ENCODE results near the gene FKBP11. TPM values are rescaled to one million over a fixed set of nuclear protein-coding genes. Genes with fewer than 3 reads are reported as not detected.
"Not testable (repeated sequence)": the region's sequence is repeated elsewhere in the genome, so short reads cannot be mapped to it uniquely, and the experiment has no call there.

Gene FKBP11
- total RNA-seq, 1 experiment from 2014 or later, result 21.1 TPM

DNA sequence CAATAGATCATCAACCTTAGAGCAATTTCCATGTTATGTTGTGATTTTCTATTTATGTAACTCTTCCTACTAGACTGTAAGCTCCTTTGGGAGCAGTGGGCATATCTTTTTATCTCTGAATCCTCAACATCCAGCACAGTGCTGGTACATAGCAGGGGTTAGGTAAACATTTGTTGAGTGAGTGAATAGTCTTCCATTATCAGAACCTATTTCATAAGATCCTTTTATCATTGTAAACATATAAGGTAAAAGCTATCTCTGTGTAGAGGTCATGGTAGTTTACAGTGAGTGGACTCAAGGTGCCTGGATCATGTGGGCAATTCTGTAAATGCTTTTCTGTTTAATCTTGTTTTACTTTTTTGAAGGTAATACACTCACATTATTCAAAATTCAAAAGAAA lies 15.1 kb downstream of the FKBP11 start:
- BruUV-seq (replicated peaks), result no TSS peak
- in situ Hi-C loops (cut with HindIII; ENCODE audit: low pct_unique_long_range_greater_than_20kb, low sequenced_read_pairs) (no loop called here), intact Hi-C loops (cut with micrococcal nuclease; ENCODE audit: unreplicated experiment) (no loop called here)
- Histone ChIP-seq H3K4me3 (ENCODE audit: low read depth in 2 of 2, low read length in 2 of 2) (no peak overlapping the region), H3K27me3 (ENCODE audit: control insufficient read depth, insufficient read depth, low read length) (no peaks in the 10 kb centered on the region), H3K9me3 (ENCODE audit: control insufficient read depth, insufficient read depth, low read depth, low read length) (no peaks in the 10 kb centered on the region), H3K36me3 (ENCODE audit: control insufficient read depth, insufficient read depth, low read length) (no peaks in the 10 kb centered on the region), H3K27ac (ENCODE audit: low read length) (no peak overlapping the region), H3K4me1 (ENCODE audit: control insufficient read depth, insufficient read depth, low read length) (no peaks in the 10 kb centered on the region)
- DNase-seq (ENCODE audit: low read depth, low spot score) (no peak), ATAC-seq (no peak)
- ChIA-PET CTCF (interaction anchor here (0.7 kb wide), 1 partner anchor 26 kb away, joined by 3 read pairs; no protein-coding TSS in a partner anchor), POLR2A (no interaction called here)
- no peak for TF ChIP-seq SIN3A (IDR thresholded peaks at IDR 0.05; ENCODE audit: borderline replicate concordance, insufficient read depth, low read depth, low read length)
- TF ChIP-seq POLR2AphosphoS5 (IDR thresholded peaks at IDR 0.05; ENCODE audit: low read depth, low read length), result no peak
- TF ChIP-seq, protein P1, sequence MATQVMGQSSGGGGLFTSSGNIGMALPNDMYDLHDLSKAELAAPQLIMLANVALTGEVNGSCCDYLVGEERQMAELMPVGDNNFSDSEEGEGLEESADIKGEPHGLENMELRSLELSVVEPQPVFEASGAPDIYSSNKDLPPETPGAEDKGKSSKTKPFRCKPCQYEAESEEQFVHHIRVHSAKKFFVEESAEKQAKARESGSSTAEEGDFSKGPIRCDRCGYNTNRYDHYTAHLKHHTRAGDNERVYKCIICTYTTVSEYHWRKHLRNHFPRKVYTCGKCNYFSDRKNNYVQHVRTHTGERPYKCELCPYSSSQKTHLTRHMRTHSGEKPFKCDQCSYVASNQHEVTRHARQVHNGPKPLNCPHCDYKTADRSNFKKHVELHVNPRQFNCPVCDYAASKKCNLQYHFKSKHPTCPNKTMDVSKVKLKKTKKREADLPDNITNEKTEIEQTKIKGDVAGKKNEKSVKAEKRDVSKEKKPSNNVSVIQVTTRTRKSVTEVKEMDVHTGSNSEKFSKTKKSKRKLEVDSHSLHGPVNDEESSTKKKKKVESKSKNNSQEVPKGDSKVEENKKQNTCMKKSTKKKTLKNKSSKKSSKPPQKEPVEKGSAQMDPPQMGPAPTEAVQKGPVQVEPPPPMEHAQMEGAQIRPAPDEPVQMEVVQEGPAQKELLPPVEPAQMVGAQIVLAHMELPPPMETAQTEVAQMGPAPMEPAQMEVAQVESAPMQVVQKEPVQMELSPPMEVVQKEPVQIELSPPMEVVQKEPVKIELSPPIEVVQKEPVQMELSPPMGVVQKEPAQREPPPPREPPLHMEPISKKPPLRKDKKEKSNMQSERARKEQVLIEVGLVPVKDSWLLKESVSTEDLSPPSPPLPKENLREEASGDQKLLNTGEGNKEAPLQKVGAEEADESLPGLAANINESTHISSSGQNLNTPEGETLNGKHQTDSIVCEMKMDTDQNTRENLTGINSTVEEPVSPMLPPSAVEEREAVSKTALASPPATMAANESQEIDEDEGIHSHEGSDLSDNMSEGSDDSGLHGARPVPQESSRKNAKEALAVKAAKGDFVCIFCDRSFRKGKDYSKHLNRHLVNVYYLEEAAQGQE (IDR thresholded peaks at IDR 0.05; ENCODE audit: insufficient read depth in 1 of 2, low read depth in 2 of 2, low read length in 1 of 2), result no peak
- TF ChIP-seq TCF7L2 (IDR thresholded peaks at IDR 0.05; ENCODE audit: low read depth, low read length), result no peak
- TF ChIP-seq, protein P2, sequence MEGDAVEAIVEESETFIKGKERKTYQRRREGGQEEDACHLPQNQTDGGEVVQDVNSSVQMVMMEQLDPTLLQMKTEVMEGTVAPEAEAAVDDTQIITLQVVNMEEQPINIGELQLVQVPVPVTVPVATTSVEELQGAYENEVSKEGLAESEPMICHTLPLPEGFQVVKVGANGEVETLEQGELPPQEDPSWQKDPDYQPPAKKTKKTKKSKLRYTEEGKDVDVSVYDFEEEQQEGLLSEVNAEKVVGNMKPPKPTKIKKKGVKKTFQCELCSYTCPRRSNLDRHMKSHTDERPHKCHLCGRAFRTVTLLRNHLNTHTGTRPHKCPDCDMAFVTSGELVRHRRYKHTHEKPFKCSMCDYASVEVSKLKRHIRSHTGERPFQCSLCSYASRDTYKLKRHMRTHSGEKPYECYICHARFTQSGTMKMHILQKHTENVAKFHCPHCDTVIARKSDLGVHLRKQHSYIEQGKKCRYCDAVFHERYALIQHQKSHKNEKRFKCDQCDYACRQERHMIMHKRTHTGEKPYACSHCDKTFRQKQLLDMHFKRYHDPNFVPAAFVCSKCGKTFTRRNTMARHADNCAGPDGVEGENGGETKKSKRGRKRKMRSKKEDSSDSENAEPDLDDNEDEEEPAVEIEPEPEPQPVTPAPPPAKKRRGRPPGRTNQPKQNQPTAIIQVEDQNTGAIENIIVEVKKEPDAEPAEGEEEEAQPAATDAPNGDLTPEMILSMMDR (IDR thresholded peaks at IDR 0.05), result no peak

DNA sequence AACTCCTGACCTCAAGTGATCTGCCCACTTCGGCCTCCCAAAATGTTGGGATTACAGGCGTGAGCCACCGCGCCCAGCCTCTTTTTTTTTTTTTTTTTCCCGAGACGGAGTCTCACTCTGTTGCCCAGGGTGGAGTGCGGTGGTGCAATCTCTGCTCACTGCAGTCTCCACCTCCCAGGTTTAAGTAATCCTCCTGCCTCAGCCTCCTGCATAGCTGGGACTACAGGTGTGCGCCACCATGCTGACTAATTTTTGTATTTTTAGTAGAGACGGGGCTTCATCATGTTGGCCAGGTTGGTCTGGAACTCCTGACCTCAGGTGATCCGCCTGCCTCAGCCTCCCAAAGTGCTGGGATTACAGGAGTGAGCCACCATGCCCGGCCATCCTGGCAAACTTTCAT lies 15.6 kb downstream of the FKBP11 start:
- H3K4me3 ChIP-seq (ENCODE audit: low read depth in 2 of 2, low read length in 2 of 2); CTCF ChIA-PET; H3K36me3 ChIP-seq (ENCODE audit: control insufficient read depth, insufficient read depth, low read length); intact Hi-C loops (cut with micrococcal nuclease; ENCODE audit: unreplicated experiment); H3K9me3 ChIP-seq (ENCODE audit: control insufficient read depth, insufficient read depth, low read depth, low read length); DNase-seq (ENCODE audit: low read depth, low spot score); in situ Hi-C loops (cut with HindIII; ENCODE audit: low pct_unique_long_range_greater_than_20kb, low sequenced_read_pairs); H3K27me3 ChIP-seq (ENCODE audit: control insufficient read depth, insufficient read depth, low read length); ATAC-seq; BruUV-seq (replicated peaks); H3K4me1 ChIP-seq (ENCODE audit: control insufficient read depth, insufficient read depth, low read length); H3K27ac ChIP-seq (ENCODE audit: low read length): not testable (repeated sequence)
- POLR2A ChIA-PET, result interaction anchor here (0.6 kb wide), 1 partner anchor 1026 kb away, joined by 3 read pairs; no protein-coding TSS in a partner anchor

DNA sequence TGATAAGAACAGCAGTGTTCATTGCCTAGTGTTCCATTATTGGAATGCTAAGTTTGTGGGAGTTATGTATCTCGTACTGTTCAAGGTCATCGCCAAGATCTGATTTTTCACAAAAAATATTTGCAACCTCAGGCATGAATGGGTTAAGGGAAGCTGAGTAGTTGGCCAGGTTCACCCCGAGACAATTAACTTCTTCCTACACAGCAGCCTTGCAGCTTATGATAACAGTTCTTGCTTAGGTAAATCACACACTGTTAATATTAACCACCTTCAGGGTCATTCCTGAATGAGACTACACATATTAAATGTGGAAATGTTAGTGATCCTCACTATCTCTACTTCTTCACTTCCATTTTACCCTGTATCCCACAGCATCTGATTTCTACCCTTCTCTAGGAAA lies 18.0 kb downstream of the FKBP11 start:
- H3K36me3 ChIP-seq (ENCODE audit: control insufficient read depth, insufficient read depth, low read length), result no peaks in the 10 kb centered on the region
- in situ Hi-C loops (cut with HindIII; ENCODE audit: low pct_unique_long_range_greater_than_20kb, low sequenced_read_pairs) (no loop called here), intact Hi-C loops (cut with micrococcal nuclease; ENCODE audit: unreplicated experiment) (no loop called here)
- DNase-seq (ENCODE audit: low read depth, low spot score), result no peak
- H3K4me1 ChIP-seq (ENCODE audit: control insufficient read depth, insufficient read depth, low read length), result no peaks in the 10 kb centered on the region
- CTCF ChIA-PET, result no interaction called here
- no peak overlapping the region for H3K4me3 ChIP-seq (ENCODE audit: low read depth in 2 of 2, low read length in 2 of 2)
- no peaks in the 10 kb centered on the region for H3K27me3 ChIP-seq (ENCODE audit: control insufficient read depth, insufficient read depth, low read length)
- TF ChIP-seq, protein P1 (IDR thresholded peaks at IDR 0.05; ENCODE audit: insufficient read depth in 1 of 2, low read depth in 2 of 2, low read length in 1 of 2), result no peak
- TF ChIP-seq, protein P2 (IDR thresholded peaks at IDR 0.05), result no peak
- TF ChIP-seq SIN3A (IDR thresholded peaks at IDR 0.05; ENCODE audit: borderline replicate concordance, insufficient read depth, low read depth, low read length) (no peak), TCF7L2 (IDR thresholded peaks at IDR 0.05; ENCODE audit: low read depth, low read length) (no peak), POLR2AphosphoS5 (IDR thresholded peaks at IDR 0.05; ENCODE audit: low read depth, low read length) (no peak)
- POLR2A ChIA-PET, result no interaction called here
- ATAC-seq, result no peak
- no peak overlapping the region for H3K27ac ChIP-seq (ENCODE audit: low read length)
- BruUV-seq (replicated peaks), result no TSS peak
- no peaks in the 10 kb centered on the region for H3K9me3 ChIP-seq (ENCODE audit: control insufficient read depth, insufficient read depth, low read depth, low read length)
